Measurements from ENCODE around the gene DCK.

The DCK gene

GRCh38 chr4:71074452-71075299, 81.2 kb downstream of the DCK start:
- H3K9me3 ChIP-seq: no peaks in the 10 kb centered on the region
- TF ChIP-seq CTCF (IDR thresholded peaks at IDR 0.05; ENCODE audit: low read depth, low read length): no peak
- H3K4me1 ChIP-seq: no peaks in the 10 kb centered on the region
- H3K36me3 ChIP-seq: no peaks in the 10 kb centered on the region
- no peaks in the 10 kb centered on the region for H3K27me3 ChIP-seq
- H3K4me3 ChIP-seq (ENCODE audit: low read depth, low read length): no peak overlapping the region
- DNase-seq: no peak
